ENCODE data around the gene LRRC14B. TPM values are rescaled to one million over a fixed set of nuclear protein-coding genes. Genes with fewer than 3 reads are reported as not detected.

The LRRC14B gene
- total RNA-seq, 4 donors from 2014 or later, result 11.6 to 39.0 (median 27.2) TPM

DNA sequence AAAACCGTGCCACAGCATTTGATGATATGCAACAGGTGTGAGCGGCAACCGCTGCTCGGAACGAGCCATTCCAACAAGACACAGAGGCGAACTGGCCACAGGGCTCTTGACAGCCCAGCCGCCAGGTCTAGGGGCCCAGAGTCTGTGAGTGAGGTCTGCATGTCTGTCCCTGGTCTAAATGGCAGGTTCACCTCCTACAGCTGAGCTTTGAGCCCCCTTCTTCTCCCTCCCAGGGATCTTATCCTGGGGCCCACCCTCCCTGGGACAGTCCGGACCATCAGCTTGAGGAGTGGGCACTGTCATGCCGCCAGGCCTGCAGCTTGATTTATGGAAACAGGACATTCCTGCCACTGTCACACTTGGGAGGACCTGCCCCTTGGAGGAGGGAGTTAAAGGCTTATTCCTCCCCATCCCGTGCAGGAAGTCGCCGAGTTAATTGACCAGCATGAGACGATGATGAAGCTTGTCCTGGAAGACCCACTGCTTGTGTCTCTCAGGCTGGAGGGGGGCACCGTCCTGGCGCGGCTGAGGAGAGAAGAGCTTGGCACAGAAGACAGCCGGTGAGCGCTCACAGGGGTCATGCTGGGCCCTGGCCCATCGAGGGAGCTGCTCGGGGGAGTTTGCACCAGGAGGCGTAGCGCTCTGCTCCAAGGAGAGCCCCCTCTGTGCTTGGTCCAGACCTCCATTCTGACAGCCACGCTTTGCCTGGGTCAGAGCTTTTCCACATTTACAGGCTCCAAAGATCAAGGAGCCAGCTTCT is 35.5 kb upstream of the LRRC14B start:
- no peaks in the 10 kb centered on the region for H3K36me3 ChIP-seq
- H3K27ac ChIP-seq, result no peak overlapping the region
- H3K27me3 ChIP-seq, result peaks cover 0 to 10% (median 7%) of the 10 kb centered on the region in 3 donors
- intact Hi-C loops (cut with DNase I; ENCODE audit: low total_unique reads) (no loop called here), in situ Hi-C loops (cut with MboI; ENCODE audit: low sequenced_read_pairs in 4 of 4) (no loop called here)
- H3K9me3 ChIP-seq, result no peaks in the 10 kb centered on the region
- no peak for DNase-seq
- no peaks in the 10 kb centered on the region for H3K4me1 ChIP-seq
- TF ChIP-seq POLR2A (IDR thresholded peaks at IDR 0.05) (no peak), CTCF (IDR thresholded peaks at IDR 0.05 in 4 of 5, conservative IDR thresholded peaks at IDR 0.05 in 1 of 5) (no peak)
- no peak for ATAC-seq
- H3K4me3 ChIP-seq, result no peak overlapping the region

GRCh38 chr5:156411-157072 is 34.8 kb upstream of the LRRC14B start:
- intact Hi-C loops (cut with DNase I; ENCODE audit: low total_unique reads) (no loop called here), in situ Hi-C loops (cut with MboI; ENCODE audit: low sequenced_read_pairs in 4 of 4) (no loop called here)
- DNase-seq (no peak), ATAC-seq (no peak)
- Histone ChIP-seq H3K4me3 (no peak overlapping the region), H3K36me3 (no peaks in the 10 kb centered on the region), H3K27me3 (peaks cover 0 to 10% (median 7%) of the 10 kb centered on the region in 3 donors), H3K27ac (no peak overlapping the region), H3K4me1 (no peaks in the 10 kb centered on the region), H3K9me3 (no peaks in the 10 kb centered on the region)
- no peak for TF ChIP-seq CTCF (IDR thresholded peaks at IDR 0.05 in 4 of 5, conservative IDR thresholded peaks at IDR 0.05 in 1 of 5)
- no peak for TF ChIP-seq POLR2A (IDR thresholded peaks at IDR 0.05)

GRCh38 chr5:157126-157715 is 34.1 kb upstream of the LRRC14B start:
- in situ Hi-C loops (cut with MboI; ENCODE audit: low sequenced_read_pairs in 4 of 4), result no loop called here
- DNase-seq (no peak), ATAC-seq (no peak)
- Histone ChIP-seq H3K4me1 (no peaks in the 10 kb centered on the region), H3K9me3 (no peaks in the 10 kb centered on the region), H3K27me3 (peaks cover 0 to 10% (median 7%) of the 10 kb centered on the region in 3 donors), H3K27ac (no peak overlapping the region), H3K4me3 (no peak overlapping the region), H3K36me3 (no peaks in the 10 kb centered on the region)
- intact Hi-C loops (cut with DNase I; ENCODE audit: low total_unique reads), result no loop called here
- TF ChIP-seq POLR2A (IDR thresholded peaks at IDR 0.05) (no peak), CTCF (IDR thresholded peaks at IDR 0.05 in 4 of 5, conservative IDR thresholded peaks at IDR 0.05 in 1 of 5) (no peak)

DNA sequence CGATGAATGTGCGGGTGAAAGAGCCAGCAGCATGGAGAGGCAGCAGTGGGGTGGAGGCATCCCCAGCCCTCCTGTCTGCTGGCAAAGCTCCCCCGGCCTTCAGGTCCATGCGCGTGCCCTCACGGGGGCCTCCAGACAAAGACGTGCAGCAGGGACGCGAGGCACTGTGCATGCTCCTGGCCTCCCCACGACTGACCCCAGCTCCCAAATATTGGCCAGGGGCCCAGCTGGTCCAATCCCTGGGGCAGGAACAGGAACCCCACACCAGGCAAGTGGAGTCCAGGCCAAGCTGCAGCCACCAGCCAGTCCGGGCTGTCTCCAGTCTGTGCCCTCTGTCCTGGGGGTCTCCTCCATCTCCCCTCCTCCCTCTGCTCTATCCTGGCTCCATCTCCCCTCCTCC is 33.5 kb upstream of the LRRC14B start:
- no peak for DNase-seq
- TF ChIP-seq POLR2A (IDR thresholded peaks at IDR 0.05), result no peak
- in situ Hi-C loops (cut with MboI; ENCODE audit: low sequenced_read_pairs in 4 of 4) (no loop called here), intact Hi-C loops (cut with DNase I; ENCODE audit: low total_unique reads) (no loop called here)
- H3K36me3 ChIP-seq, result no peaks in the 10 kb centered on the region
- no peak overlapping the region for H3K27ac ChIP-seq
- H3K4me1 ChIP-seq, result no peaks in the 10 kb centered on the region
- H3K9me3 ChIP-seq, result no peaks in the 10 kb centered on the region
- H3K27me3 ChIP-seq, result peaks cover 0 to 10% (median 7%) of the 10 kb centered on the region in 3 donors
- ATAC-seq, result no peak
- H3K4me3 ChIP-seq, result no peak overlapping the region

GRCh38 chr5:158807-159447 is 32.4 kb upstream of the LRRC14B start:
- Histone ChIP-seq H3K4me3 (no peak overlapping the region), H3K27me3 (peaks cover 0 to 10% (median 7%) of the 10 kb centered on the region in 3 donors), H3K36me3 (no peaks in the 10 kb centered on the region), H3K4me1 (no peaks in the 10 kb centered on the region), H3K9me3 (no peaks in the 10 kb centered on the region), H3K27ac (no peak overlapping the region)
- intact Hi-C loops (cut with DNase I; ENCODE audit: low total_unique reads) (no loop called here), in situ Hi-C loops (cut with MboI; ENCODE audit: low sequenced_read_pairs in 4 of 4) (no loop called here)
- TF ChIP-seq CTCF (IDR thresholded peaks at IDR 0.05 in 4 of 5, conservative IDR thresholded peaks at IDR 0.05 in 1 of 5) (no peak), POLR2A (IDR thresholded peaks at IDR 0.05) (no peak)
- no peak for DNase-seq
- ATAC-seq, result no peak
